GM18517 (cell line): ENCODE data around the gene GPR27.

Experiments
- ATAC-seq: cut with Tn5 transposase; IDR thresholded peaks from one replicate; pipeline ENCODE4 v1.9.1; 2021; ENCODE audit warnings: mild to moderate bottlenecking, moderate library complexity; ENCODE audit not compliant: unreplicated experiment

The GPR27 gene, protein sequence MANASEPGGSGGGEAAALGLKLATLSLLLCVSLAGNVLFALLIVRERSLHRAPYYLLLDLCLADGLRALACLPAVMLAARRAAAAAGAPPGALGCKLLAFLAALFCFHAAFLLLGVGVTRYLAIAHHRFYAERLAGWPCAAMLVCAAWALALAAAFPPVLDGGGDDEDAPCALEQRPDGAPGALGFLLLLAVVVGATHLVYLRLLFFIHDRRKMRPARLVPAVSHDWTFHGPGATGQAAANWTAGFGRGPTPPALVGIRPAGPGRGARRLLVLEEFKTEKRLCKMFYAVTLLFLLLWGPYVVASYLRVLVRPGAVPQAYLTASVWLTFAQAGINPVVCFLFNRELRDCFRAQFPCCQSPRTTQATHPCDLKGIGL

DNA sequence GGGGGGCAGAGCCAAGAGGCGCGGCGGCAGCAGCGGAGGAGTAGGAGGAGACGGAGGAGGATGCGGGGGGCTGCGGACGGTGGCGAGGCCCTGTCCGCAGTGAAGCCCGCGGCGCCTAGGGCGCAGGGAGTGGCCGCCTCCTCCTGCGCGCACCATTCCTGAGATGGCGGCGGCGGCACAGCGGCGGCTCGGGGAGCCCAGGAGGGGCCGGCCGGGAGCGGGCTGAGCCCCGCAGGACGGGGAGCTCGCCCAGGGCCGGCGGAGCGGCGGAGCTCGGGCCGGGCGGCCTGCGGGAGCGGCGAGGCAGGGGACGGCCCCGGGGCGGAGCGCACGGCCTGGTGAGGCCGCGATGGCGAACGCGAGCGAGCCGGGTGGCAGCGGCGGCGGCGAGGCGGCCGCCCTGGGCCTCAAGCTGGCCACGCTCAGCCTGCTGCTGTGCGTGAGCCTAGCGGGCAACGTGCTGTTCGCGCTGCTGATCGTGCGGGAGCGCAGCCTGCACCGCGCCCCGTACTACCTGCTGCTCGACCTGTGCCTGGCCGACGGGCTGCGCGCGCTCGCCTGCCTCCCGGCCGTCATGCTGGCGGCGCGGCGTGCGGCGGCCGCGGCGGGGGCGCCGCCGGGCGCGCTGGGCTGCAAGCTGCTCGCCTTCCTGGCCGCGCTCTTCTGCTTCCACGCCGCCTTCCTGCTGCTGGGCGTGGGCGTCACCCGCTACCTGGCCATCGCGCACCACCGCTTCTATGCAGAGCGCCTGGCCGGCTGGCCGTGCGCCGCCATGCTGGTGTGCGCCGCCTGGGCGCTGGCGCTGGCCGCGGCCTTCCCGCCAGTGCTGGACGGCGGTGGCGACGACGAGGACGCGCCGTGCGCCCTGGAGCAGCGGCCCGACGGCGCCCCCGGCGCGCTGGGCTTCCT, at the start of gene GPR27:
Gene GPR27, plus strand, starts transcription at position 155 of the 909 bp plus-strand sequence. Its CDS starts 195 bp downstream, at position 350.
- ATAC-seq: no peak

DNA sequence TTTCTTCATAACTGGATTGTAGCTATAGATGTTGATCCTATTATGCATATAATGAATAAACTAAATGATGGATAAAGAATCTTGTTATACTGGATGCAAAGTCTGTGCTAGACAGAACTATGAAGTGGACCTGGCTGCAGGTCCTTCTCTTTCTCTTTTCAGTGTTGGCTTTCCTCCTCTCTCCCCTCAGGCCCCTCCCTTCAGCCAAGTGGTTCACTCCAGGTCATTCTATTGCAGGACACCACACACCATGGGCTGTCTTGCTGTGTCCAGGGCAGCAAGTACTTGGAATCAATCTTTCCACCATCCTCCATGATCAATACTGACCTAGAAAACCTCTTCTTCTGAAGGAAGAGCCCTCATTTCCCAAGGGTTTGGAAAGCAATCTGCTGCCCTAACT, 48.7 kb upstream of the GPR27 start:
- no peak for ATAC-seq

DNA sequence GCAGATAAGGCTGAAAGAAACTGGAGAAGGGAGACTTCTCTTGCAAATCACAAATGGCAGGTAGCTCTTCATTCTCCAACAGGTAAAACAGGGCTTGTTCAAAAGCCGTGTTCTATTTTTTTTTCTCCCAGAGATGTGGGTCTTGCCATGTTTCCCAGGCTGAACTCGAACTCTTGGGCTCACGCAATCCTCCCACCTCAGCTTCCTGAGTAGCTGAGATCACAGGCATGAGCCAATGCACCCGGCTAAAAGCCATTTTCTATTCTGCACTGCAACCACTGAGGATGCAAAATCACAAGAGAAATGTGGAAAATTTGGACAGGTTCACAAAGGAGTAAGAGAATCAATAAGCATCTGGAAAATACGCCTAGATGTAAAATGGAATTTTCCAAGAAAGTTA, 48.0 kb upstream of the GPR27 start:
- no peak for ATAC-seq

DNA sequence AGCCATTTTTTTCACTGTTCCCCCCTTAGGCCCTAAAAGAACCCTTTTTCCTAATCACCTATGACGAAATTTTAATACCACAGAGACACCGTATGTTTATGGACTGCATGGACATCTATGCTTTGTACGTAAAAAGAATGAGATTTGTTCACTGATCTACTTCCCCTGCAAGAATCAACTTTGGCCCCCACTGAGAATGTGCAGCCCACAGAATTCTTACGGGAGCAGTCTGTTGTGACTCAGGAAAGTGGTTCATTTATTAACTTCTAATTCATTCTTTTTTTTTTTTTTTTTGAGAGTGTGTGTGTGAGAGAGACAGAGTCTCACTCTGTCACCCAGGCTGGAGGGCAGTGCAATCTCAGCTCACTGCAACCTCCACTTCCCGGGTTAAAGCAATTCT, 46.1 kb upstream of the GPR27 start:
- no peak for ATAC-seq

DNA sequence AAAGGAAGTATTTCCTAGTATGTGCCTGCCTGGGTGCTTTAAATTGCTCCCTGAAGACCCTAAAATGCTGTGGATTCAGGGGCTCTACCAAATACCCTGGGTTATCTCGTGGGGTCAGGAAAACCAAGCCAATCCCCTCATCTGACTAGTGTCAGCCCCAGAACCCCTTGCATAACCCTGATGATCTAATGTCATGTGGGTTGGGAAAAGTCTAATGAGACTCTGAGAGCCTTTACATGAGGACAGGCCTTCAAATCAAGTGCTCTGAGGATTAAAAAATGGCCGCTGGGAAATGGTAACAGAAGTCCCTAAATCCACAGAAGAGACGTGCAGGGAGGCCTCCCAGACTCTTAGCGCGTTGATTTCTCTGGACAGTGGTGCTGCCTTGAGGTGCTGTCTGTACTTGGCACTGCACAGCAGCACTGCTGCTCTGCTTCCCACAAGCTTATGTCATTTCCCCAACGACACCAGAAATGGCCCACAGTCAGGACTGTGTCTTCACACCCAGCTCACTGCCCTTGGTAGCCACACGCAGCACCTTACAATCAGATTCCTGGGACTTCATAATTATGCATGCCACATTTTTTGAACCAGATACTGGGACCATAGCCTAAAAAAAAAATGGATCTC, 45.1 kb upstream of the GPR27 start:
- ATAC-seq: no peak

DNA sequence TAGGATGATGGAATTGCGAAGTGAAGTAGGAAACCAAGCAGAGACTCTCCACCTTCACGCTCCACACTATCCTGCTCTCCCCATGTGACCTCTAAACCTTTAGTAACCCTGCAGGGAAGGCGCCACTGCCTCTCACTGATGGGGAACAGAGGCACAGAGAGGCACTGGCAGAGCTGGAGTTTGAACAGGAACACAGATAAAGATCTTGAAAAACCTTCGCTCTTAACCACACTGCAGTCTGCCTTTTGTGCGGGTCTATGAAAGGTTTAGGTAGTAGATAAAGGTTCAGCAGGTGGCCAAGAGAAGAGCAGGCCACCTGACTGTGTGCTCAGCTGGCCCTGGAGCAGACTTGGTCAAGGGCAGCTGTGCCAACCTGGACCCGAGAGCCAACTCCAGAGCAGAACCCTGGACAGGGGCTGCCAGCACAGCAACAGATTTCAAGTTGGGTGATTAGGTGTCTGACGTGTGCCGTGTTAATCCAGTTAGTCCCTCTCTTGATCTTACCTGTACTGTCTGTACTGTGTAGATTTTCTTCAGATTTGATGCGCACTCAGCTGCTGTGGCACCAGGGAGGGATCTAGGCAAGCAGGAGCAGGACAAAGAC, 43.6 kb upstream of the GPR27 start:
- no peak for ATAC-seq

DNA sequence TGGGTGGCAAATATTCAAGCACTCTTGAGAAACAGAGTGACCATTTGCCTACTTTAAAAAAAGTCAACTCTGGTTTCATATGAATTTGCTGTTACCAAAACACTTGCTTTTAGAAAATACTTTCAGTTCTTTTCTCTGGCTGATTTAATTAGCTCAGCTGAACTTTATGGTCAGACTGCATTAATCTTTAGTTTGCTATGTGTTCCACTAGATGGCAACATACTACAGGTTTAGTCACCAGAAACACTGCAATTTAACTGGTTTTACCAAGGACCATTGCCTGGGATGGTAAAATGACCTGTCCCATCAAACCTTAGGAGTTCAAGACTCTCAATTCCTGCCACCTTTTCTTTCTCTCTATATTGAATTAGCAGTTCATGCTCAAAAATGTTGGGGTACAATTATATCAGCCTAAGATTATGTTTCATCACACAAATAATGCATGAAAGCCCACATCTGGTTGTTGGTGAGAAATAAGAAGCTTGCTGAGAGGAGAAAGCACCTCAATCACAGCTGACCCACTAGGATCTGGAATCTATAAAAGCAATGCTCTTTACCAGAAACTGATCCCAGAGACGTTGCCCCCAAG, 42.7 kb upstream of the GPR27 start:
- peak; percentile 91 for ATAC-seq

DNA sequence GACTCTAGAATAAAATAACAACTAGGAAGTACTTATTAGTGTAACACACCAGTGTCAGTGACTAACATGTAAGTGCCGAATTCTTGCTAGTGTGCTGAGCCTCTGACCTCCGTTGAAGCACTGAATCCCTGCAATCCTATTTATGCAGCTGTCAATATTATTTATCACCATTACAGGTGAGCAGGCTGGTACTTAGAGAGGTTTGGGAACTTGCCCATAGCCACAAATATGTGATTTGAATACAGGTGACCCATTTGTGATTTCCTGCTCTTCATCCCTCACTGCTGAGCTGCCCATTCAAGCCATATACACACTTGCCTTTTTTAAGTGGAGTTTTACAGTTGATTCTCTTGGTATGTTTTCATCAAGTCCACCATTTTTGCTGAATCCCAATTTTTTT, 40.6 kb upstream of the GPR27 start:
- ATAC-seq: no peak

DNA sequence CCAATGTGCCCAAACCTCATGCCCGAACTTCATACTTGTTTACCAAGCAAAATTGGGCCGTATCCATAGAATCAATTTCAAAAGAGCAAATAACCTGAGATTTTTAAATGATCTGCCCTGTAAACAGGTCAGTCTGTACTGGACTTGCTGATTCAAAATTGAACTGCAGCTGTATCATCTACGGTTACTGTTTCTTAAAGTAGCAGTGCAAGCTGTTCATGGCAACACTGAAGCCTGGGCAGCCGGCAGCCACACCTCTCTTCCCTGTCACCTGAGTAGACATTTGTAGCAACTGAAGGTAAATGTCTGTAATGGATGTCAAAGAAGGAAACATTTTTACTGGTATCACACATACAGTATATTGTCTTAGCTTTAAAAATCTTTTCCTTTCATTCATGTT, 39.1 kb upstream of the GPR27 start:
- no peak for ATAC-seq

DNA sequence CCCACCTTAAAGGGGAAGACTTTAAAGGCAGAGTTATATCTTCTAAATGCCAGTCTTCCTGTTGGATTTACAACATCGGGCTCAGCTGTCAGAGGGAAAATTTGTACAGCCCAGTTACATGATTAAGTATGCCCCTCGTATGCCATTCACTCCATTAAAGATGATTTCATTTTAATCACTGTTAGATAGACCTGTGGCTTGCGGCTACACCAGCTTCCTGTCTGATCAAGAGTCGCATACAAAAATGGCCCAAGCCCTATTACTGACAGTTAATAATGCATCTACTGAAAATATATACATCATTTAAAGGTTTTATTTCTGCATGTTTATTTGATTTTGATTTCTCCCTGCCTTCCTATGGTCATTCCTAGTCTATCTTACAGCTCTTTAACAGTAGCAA, 35.6 kb upstream of the GPR27 start:
- ATAC-seq: no peak

DNA sequence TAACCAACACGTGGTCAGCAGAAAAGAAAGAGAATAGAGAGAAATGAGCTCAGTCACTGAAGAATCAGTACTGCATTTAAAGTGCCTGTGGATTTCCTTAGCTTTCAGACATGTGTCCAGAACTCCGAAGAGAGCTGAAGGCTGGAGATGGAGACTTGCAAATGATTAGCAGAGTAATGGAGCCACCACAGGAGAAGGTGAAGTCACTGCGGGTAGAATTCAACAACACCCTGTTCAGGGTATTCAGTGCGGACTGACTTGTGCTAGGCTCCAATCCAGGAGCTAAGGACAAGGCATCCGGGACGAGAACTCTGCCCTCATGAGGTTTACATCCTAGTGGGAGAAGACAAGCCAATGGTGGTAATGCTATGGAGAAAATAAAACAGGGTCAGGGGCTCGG, 32.7 kb upstream of the GPR27 start:
- ATAC-seq: no peak

DNA sequence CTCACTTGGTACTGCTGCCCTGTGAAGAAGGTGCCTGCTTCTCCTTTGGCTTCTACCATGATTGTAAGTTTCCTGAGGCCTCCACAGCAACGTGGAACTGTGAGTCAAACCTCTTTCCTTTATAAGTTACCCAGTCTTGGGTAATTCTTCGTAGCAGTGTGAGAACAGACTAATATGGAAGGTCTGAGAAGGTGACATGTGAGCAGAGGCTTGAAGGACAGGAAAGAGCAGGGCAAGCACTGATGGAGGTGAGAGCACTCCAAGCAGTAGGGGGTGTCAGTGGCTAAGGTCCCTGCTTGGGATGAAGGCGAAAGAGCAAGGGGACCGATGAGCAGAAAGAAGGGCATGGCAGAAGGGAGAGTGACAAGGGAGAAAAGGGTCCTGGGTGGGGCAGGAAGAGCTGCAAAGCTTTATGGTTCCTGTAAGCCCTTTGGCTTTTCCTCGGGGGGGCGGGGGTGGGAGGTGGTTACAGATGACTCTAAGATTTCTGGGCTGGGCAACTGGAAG, 32.0 kb upstream of the GPR27 start:
- no peak for ATAC-seq

DNA sequence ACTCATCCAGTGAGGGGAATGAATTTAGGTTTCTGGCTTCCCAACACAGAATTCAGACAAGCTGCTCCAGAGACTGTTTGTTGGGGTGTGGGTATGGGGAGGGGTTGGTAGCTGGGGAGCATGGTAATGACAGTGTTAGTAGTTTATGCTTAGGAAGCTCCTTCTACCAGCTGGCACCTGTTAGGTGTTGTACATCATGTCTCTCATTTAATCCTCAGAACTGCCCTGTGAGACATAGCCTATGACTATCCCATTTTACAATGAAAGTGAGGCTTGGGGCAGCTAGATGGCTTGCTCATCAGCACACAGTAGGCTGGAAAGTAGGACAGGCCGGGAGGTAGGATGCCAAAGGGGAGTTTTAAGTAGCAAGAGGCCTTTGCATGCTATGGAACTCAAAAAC, 31.0 kb upstream of the GPR27 start:
- no peak for ATAC-seq

DNA sequence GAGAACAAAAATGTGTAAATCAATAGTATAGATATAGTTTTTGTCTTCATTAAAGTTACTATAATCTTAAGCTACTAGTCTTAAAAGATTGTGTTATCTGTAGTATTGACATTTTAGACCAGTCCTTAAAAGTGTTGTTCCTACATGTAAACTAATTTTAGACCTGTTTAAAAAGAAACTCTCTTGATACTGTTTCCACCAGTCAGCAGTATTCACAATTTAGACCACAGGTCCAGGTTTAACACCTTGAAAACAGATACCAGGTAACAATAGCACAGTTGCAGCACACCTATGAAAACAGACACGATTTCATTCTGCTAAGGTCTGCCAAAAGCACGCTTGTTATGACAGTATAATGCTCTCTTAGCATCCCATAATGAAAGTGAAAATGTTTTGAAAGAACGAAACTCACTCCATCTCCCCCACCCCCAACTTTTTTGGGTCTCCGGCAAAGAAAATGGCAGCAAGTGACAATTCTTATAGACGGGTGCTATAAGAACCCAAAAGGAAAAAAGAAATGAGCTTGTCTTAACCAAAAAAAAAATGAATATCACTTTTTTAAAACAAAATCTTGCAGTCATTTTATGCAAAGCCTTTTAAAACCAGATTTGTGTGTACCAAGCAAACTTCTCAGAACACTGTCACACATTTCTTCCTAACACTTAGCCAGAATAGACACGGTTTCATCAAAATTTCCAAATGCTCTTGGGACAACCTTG, 30.0 kb upstream of the GPR27 start:
- ATAC-seq: peak; percentile 55

DNA sequence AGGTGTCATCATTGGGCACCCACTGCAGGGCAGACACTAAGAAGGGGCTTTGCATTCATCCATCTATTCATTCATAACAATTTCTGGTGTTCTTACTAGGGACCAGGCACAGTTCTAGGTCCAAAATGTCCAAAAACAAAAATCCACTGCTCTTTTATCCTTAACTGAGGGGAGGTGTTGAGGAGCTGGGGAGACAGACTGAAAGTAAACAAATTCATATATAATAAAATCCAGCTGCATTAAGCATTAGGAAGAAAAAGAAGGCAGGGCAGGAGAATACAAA, 29.5 kb upstream of the GPR27 start:
- ATAC-seq: no peak

DNA sequence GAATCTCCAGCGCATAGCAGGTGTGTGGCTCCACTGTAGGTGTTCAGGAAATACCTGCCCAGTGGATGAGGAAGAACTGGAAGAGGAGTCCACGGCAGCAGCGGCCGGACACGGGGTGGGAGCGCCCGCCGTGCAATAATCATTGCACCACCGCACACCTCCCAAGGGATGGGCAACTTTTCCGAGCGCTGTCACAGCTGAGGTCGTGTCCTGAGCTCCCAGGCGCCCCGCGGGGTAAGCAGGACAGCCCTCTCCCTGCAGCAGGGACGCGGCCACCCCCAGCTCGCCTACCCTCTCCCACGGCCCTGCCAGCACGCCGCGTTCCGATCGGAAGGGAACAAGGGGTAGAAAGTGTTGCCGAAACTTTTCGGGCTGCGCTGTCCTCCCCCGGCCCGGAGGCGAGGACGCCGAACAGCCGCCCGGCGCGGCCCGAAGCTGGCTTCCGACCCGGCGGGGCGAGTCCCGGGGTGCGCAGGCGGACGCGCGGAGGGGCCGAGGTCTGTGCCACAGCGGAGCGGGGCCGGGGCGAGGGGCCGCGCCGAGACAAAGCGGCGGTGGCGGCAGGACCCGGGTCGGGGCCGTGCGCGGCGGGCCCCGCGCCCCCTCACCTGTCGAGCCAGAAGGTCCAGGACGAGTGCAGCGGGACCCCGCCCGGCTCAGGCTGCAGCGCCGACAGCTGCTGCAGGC, 28.9 kb upstream of the GPR27 start:
- ATAC-seq: no peak

DNA sequence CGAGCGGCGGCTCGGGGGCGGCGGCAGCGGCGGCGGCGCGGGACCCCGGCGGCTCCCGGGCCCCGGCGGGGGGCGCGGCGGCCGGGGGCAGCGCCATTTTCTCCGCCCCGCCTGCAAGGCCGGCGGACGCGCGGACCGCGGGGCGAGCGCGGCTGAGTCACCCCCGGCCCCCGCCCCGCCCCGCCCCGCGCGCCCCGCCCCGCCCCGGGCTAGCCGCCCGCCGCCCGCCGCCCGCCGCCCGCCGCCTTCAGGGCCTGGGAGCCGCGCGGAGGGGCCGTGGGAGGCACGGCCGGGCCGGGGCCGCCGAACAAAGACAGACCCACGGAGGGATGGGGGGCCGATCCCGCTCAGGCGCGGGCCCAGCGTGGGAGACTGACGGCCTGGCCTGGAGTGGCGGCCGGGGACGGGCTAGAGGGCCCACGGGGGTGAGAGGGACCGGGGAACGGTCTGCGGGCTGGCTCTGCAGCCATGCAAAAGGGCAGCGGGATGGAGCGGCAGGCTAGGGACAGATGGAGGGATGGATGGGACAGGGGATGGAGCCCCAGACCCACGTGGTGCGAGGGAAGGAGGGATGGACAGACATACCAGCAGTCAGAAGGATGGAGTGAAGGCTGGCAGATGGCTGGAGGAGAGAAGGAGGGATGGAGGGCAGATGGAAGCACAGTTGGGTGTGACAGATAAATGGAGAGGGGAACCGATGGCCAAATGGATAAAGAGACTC, 28.2 kb upstream of the GPR27 start, which contains the start of gene EIF4E3:
Gene EIF4E3, minus strand, starts transcription at position 132 of the 721 bp plus-strand sequence. Its CDS starts 35 bp downstream, at position 97.
- no peak for ATAC-seq

DNA sequence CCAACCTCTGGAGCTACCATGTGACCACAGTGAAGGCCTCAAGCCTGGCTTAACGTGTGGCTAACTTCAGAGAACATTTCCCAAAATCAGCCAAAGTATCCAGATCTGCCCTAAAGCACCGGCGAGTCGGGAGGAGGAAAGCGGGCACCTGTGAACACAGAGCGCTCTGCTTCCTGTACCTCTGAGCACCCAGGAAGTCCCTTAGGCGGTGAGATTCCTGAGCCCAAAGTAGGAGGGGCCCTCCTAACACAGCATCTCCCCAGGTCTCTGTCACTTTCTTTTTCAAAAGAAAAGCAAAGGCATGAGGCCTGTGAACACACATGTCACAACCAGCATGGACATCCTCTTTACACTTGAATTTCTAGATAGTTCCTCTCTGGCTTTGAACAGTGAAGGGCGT, 27.5 kb upstream of the GPR27 start:
- ATAC-seq: no peak
